ENCODE measurements around the gene USP35. TPM values are rescaled to one million over a fixed set of nuclear protein-coding genes. Genes with fewer than 3 reads are reported as not detected.

USP35 gene
- total and polyA plus RNA-seq, 7 donors = 1.2 to 23.3 (median 6.7) TPM

DNA sequence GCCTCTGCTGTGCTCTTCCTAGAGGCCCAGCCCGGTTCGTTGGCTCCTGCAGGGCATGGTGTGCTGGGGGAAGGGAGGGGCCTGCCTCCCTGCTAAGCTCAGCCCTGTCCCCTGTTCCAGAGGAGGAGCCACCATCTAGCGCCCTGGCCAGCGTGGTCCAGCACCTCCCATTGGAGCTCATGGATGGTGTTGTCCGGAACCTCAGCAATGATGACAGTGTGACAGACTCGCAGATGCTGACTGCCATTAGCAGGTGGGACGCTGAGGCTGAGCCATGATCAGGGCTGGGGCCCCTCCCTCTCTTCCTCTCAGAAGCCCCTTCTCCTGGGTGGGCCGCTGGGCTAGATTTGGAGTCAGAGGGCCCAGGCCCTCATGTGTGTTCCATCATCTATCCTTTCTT, 9.1 kb downstream of the USP35 start:
- H3K27me3 ChIP-seq = no peaks in the 10 kb centered on the region
- no peak for DNase-seq
- no peak overlapping the region for H3K4me3 ChIP-seq
- TF ChIP-seq, protein P1, sequence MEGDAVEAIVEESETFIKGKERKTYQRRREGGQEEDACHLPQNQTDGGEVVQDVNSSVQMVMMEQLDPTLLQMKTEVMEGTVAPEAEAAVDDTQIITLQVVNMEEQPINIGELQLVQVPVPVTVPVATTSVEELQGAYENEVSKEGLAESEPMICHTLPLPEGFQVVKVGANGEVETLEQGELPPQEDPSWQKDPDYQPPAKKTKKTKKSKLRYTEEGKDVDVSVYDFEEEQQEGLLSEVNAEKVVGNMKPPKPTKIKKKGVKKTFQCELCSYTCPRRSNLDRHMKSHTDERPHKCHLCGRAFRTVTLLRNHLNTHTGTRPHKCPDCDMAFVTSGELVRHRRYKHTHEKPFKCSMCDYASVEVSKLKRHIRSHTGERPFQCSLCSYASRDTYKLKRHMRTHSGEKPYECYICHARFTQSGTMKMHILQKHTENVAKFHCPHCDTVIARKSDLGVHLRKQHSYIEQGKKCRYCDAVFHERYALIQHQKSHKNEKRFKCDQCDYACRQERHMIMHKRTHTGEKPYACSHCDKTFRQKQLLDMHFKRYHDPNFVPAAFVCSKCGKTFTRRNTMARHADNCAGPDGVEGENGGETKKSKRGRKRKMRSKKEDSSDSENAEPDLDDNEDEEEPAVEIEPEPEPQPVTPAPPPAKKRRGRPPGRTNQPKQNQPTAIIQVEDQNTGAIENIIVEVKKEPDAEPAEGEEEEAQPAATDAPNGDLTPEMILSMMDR (IDR thresholded peaks at IDR 0.05) = no peak
- TF ChIP-seq POLR2A (IDR thresholded peaks at IDR 0.05) = no peak
- no peak for TF ChIP-seq EP300 (IDR thresholded peaks at IDR 0.05)
- no peak for TF ChIP-seq POLR2AphosphoS5 (IDR thresholded peaks at IDR 0.05)
- no peak overlapping the region for H3K27ac ChIP-seq
- intact Hi-C loops (cut with DNase I) = no loop called here
- WGBS, 2 donors = 89 to 95% methylated on average over 8 of the region's 8 CpGs
- peaks cover 0 to 49% (median 16%) of the 10 kb centered on the region in 4 donors for H3K36me3 ChIP-seq
- peaks cover 0 to 4% (median 0%) of the 10 kb centered on the region in 4 donors for H3K4me1 ChIP-seq
- no peaks in the 10 kb centered on the region for H3K9me3 ChIP-seq

DNA sequence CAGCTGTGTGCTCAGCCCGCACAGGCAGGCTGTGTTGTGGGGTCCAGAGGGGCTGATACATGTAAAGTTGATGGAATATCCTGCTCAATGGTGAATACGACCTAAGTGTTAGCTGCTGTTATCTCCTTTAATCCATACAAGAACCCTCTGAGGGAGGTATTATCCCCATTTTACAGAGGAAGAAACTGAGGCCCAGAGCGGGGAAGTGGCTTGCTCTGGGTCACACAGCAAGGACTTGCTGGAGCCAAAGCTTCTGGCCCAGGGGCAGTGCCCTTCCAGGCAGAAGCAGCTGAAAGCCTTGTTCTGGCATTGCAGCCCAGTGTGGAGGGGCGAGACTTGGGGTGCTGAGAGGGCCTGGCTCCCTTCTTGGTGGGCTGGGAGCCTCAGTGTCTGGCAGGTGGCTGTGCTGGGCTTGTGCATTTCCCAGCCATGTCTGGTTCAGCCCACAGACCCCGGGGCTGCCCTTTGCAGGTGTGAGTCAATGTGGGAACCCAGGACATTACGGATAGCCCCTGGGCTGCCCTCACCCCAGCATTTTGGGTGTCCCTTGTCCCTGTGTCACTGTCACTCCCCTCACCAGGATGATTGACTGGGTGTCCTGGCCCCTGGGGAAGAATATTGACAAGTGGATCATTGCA, 10.4 kb downstream of the USP35 start:
- no peak overlapping the region for H3K4me3 ChIP-seq
- no peaks in the 10 kb centered on the region for H3K27me3 ChIP-seq
- intact Hi-C loops (cut with DNase I) = no loop called here
- no peak for TF ChIP-seq EP300 (IDR thresholded peaks at IDR 0.05)
- TF ChIP-seq, protein P1 (IDR thresholded peaks at IDR 0.05) = no peak
- no peak for TF ChIP-seq POLR2A (IDR thresholded peaks at IDR 0.05)
- TF ChIP-seq POLR2AphosphoS5 (IDR thresholded peaks at IDR 0.05) = no peak
- 94 to 97% methylated on average over 6 of the region's 6 CpGs for WGBS, 2 donors
- no peaks in the 10 kb centered on the region for H3K9me3 ChIP-seq
- peaks cover 0 to 4% (median 0%) of the 10 kb centered on the region in 4 donors for H3K4me1 ChIP-seq
- DNase-seq = no peak
- H3K36me3 ChIP-seq = peaks cover 0 to 49% (median 16%) of the 10 kb centered on the region in 4 donors
- H3K27ac ChIP-seq = no peak overlapping the region

DNA sequence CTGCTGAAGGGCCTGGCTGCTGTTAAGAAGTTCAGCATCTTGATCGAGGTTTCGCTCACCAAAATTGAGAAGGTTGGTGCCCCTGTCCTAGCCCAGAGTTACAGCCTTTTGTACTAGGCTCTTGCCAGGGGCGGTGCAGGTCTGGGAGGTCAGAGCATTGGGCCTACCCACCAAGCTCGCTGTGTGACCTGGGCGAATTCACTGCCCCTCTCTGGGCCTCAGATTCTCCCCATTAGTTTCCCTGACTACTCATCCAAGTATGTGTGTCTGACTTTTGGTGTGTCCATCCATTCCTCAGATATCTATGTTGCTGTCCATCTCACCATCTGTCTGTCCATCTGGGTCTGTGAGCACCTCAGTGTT, 10.9 kb downstream of the USP35 start:
- intact Hi-C loops (cut with DNase I) = no loop called here
- WGBS, 2 donors = 97 to 98% methylated on average over 5 of the region's 5 CpGs
- Histone ChIP-seq H3K27ac (no peak overlapping the region), H3K4me3 (no peak overlapping the region), H3K4me1 (peaks cover 0 to 4% (median 0%) of the 10 kb centered on the region in 4 donors), H3K27me3 (no peaks in the 10 kb centered on the region), H3K9me3 (no peaks in the 10 kb centered on the region), H3K36me3 (peaks cover 0 to 49% (median 16%) of the 10 kb centered on the region in 4 donors)
- TF ChIP-seq POLR2A (IDR thresholded peaks at IDR 0.05) = no peak
- TF ChIP-seq, protein P1 (IDR thresholded peaks at IDR 0.05) = no peak
- TF ChIP-seq POLR2AphosphoS5 (IDR thresholded peaks at IDR 0.05) = no peak
- TF ChIP-seq EP300 (IDR thresholded peaks at IDR 0.05) = no peak
- DNase-seq = no peak

DNA sequence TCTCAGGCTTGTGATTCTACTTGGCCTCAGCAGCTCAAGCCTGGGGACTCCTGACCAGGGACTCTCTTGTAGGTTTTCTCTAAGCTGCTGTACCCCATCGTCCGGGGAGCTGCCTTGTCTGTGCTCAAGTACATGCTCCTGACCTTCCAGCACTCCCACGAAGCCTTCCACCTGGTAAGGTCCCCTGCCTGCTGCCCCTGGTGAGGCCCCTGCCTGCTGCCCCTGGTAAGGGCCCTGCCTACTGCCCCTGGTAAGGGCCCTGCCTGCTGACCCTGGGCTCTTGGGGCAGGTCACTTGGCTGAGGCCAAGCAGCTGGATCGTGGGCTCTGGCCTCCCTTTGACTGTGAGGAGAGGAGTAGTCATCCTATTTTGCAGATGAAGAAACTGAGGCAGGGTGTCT, 11.3 kb downstream of the USP35 start:
- DNase-seq = no peak
- H3K4me3 ChIP-seq = no peak overlapping the region
- H3K36me3 ChIP-seq = peaks cover 0 to 53% (median 16%) of the 10 kb centered on the region in 4 donors
- H3K27me3 ChIP-seq = no peaks in the 10 kb centered on the region
- TF ChIP-seq POLR2A (IDR thresholded peaks at IDR 0.05) (no peak), EP300 (IDR thresholded peaks at IDR 0.05) (no peak), POLR2AphosphoS5 (IDR thresholded peaks at IDR 0.05) (no peak)
- TF ChIP-seq, protein P1 (IDR thresholded peaks at IDR 0.05) = no peak
- peaks cover 0 to 4% (median 0%) of the 10 kb centered on the region in 4 donors for H3K4me1 ChIP-seq
- H3K9me3 ChIP-seq = no peaks in the 10 kb centered on the region
- WGBS, 2 donors = 90 to 93% methylated on average over 4 of the region's 4 CpGs
- H3K27ac ChIP-seq = no peak overlapping the region
- intact Hi-C loops (cut with DNase I) = no loop called here

DNA sequence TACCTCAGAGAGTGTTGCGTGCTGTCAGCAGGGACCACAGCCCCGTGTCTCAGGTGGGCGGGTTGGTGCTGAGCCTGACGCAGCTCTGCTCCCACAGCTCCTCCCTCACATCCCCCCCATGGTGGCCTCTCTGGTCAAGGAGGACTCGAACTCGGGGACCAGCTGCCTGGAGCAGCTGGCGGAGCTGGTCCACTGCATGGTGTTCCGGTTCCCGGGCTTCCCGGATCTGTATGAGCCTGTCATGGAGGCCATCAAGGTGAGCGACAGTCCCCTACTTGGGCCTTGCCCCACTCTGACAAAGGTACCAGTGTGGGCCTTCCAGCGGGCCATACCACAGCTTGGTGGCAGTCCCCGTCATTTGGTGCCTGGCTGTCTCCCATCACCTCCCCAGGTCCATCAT, 11.8 kb downstream of the USP35 start:
- Histone ChIP-seq H3K4me1 (peaks cover 0 to 4% (median 0%) of the 10 kb centered on the region in 4 donors), H3K4me3 (no peak overlapping the region), H3K27me3 (no peaks in the 10 kb centered on the region), H3K9me3 (no peaks in the 10 kb centered on the region), H3K27ac (no peak overlapping the region), H3K36me3 (peaks cover 0 to 58% (median 17%) of the 10 kb centered on the region in 4 donors)
- no peak for DNase-seq
- intact Hi-C loops (cut with DNase I) = no loop called here
- 94 to 96% methylated on average over 13 of the region's 13 CpGs for WGBS, 2 donors
- TF ChIP-seq POLR2AphosphoS5 (IDR thresholded peaks at IDR 0.05) (no peak), EP300 (IDR thresholded peaks at IDR 0.05) (no peak), POLR2A (IDR thresholded peaks at IDR 0.05) (no peak)
- TF ChIP-seq, protein P1 (IDR thresholded peaks at IDR 0.05) = no peak

Data from sigmoid colon (tissue), 7 donors.